Fibroblast of villous mesenchyme (primary cell): Measurements from ENCODE around the gene TRIM39. TPM values are rescaled to one million over a fixed set of nuclear protein-coding genes. Genes with fewer than 3 reads are reported as not detected.
A peak's percentile ranks its signal among the peaks of the same experiment; 100 is the strongest.

Experiments
- DNase-seq: peaks from one replicate; pipeline ENCODE4 v3.0.0-alpha.2; 2010; ENCODE audit warnings: low read depth
- H3K4me3 ChIP-seq: 2 replicates; pipeline ENCODE4 v1.5.1; 2011; ENCODE audit warnings: low read depth, mild to moderate bottlenecking, low read length
- CTCF ChIP-seq: IDR thresholded peaks from 2 replicates; pipeline ENCODE4 v1.5.1; 2012; ENCODE audit warnings: low read depth, mild to moderate bottlenecking, low read length; ENCODE audit not compliant: insufficient read depth
- total RNA-seq: library from RNA; depleted of rRNA; stranded (reverse); fragments of >200 nt; gene quantifications from 2 replicates; pipeline ENCODE4 v1.2.3, GENCODE V29; 2012

Gene TRIM39
- total RNA-seq, 1 donor = 10.8 TPM

GRCh38 chr6:30341218-30341617 lies 14.5 kb downstream of the TRIM39 start:
- H3K4me3 ChIP-seq = no peak overlapping the region
- DNase-seq = no peak
- no peak for TF ChIP-seq CTCF

- no peak for TF ChIP-seq CTCF
- no peak for DNase-seq
- H3K4me3 ChIP-seq = no peak overlapping the region
Measured at GRCh38 chr6:30341728-30342127, 15.0 kb downstream of the TRIM39 start.

- DNase-seq = no peak
- TF ChIP-seq CTCF = no peak
- H3K4me3 ChIP-seq = peak overlapping the region; percentile 90
Measured at GRCh38 chr6:30344191-30344867, 17.6 kb downstream of the TRIM39 start.

GRCh38 chr6:30344868-30345671 lies 18.3 kb downstream of the TRIM39 start, which contains the start of gene RPP21:
RPP21 (plus strand) TSS chr6:30345156; CDS start chr6:30345172, 16 bp downstream.
- peak within 1 kb of the TSS; percentile 90 for H3K4me3 ChIP-seq
- peak; percentile 77 for DNase-seq
- TF ChIP-seq CTCF = no peak

- peak overlapping the region; percentile 90 for H3K4me3 ChIP-seq
- no peak for DNase-seq
- TF ChIP-seq CTCF = no peak
Measured at GRCh38 chr6:30345852-30346251, 19.1 kb downstream of the TRIM39 start.

GRCh38 chr6:30348957-30349356 lies 22.2 kb downstream of the TRIM39 start:
- no peak overlapping the region for H3K4me3 ChIP-seq
- no peak for DNase-seq
- no peak for TF ChIP-seq CTCF
